ENCODE measurements around the gene DOCK6.

GRCh38 chr19:11264452-11265176 is 2.3 kb upstream of the DOCK6 start:
- TF ChIP-seq ZNF121 (tag by site-specific recombination; IDR thresholded peaks at IDR 0.05): no peak
- no peak for TF ChIP-seq REPIN1 (tag by site-specific recombination; IDR thresholded peaks at IDR 0.05; ENCODE audit: low read depth)
- no peak for TF ChIP-seq ZNF830 (tag by site-specific recombination; IDR thresholded peaks at IDR 0.05; ENCODE audit: low read depth)
- TF ChIP-seq ZNF600 (tag by site-specific recombination; IDR thresholded peaks at IDR 0.05): no peak
- TF ChIP-seq ATF2 (tag by site-specific recombination; IDR thresholded peaks at IDR 0.05; ENCODE audit: low read depth): no peak
- no peak for TF ChIP-seq CTCF (tag by site-specific recombination; IDR thresholded peaks at IDR 0.05)
- no peak for TF ChIP-seq ZNF629 (tag by site-specific recombination; IDR thresholded peaks at IDR 0.05)
- no peak for TF ChIP-seq ZNF580 (tag by site-specific recombination; IDR thresholded peaks at IDR 0.05)
